Adrenal gland (tissue), 12 donors: Measurements from ENCODE around the gene ZC3H18. TPM values are rescaled to one million over a fixed set of nuclear protein-coding genes. Genes with fewer than 3 reads are reported as not detected.

Source experiments
- DNase-seq, 7 donors: peaks; one replicate each; pipeline ENCODE4 v3.0.0-alpha.2; 2019 to 2020
- H3K27ac ChIP-seq, 5 donors: fragments of 200-600 bp; sonication (generic) in 4 of 5; 1 replicate in 3 of 5; 2 replicates in 2 of 5; pipeline versions ENCODE4 v1.5.1 to v1.8.0; 2016 to 2020; ENCODE audit warnings: mild to moderate bottlenecking in 1 of 5
- H3K27me3 ChIP-seq: fragments of 200-600 bp; 2 replicates; pipeline ENCODE4 v1.8.0; 2021
- H3K36me3 ChIP-seq, 2 donors: fragments of 200-600 bp; replicated peaks in 1 of 2; 1 replicate in 1 of 2; 2 replicates in 1 of 2; pipeline versions ENCODE4 v1.5.1 to v1.8.0; 2018 to 2022
- H3K4me1 ChIP-seq, 2 donors: fragments of 200-600 bp; replicated peaks in 1 of 2; 1 replicate in 1 of 2; 2 replicates in 1 of 2; pipeline versions ENCODE4 v1.5.1 to v1.8.0; 2018 to 2021
- H3K4me3 ChIP-seq, 4 donors: fragments of 200-600 bp; sonication (generic) in 3 of 4; one replicate each; pipeline ENCODE4 v1.5.1; 2016 to 2018
- H3K9me3 ChIP-seq, 3 donors: fragments of 200-600 bp; sonication (generic) in 1 of 3; replicated peaks in 1 of 3; 1 replicate in 2 of 3; 2 replicates in 1 of 3; pipeline versions ENCODE4 v1.5.1 to v1.8.0; 2016 to 2021
- POLR2A ChIP-seq, 2 donors: fragments of 450-650 bp; IDR thresholded peaks; one replicate each; pipeline ENCODE4 v1.6.1; 2017; ENCODE audit warnings: antibody characterized with exemption in 2 of 2, mild to moderate bottlenecking in 2 of 2, moderate library complexity in 1 of 2
- WGBS, 4 donors: extraction: QIAGEN DNeasy Blood & Tissue Kit in 2 of 4; methylation state at CpG; one replicate each; pipeline versions ENCODE4 v1.1.5 to v1.1.7; 2013 to 2017; 5-methylcytosine and 5-hydroxymethylcytosine counted together
- intact Hi-C, 2 donors: fragments of 100-400 bp; cut with DNase I; formaldehyde crosslinking; loops; one replicate each; pipeline versions ENCODE4 v1.14.1 to v1.15.0; 2022 to 2023
- polyA plus RNA-seq, 3 donors: library from polyadenylated mRNA; stranded (reverse); fragments of 200-250 nt in 2 of 3; fragments of 350-450 nt in 1 of 3; fragmentation: Illumina TruSeq in 1 of 3; extraction: RNeasy Lipid Tissue Mini Kit (QIAGEN cat#74804) in 1 of 3; gene quantifications; one replicate each; pipeline ENCODE4 v1.2.3, GENCODE V29; 2013 to 2014
- total RNA-seq, 9 donors: library from RNA; depleted of rRNA in 4 of 9; stranded (reverse); fragments of >200 nt in 4 of 9; fragments of 120-200 nt in 1 of 9; fragmentation: NEBNext Ultra II Directional in 1 of 9; extraction: Animal tissue kit (Norgen Biotek cat#: 25700) in 1 of 9; gene quantifications; one replicate each; pipeline versions ENCODE4 v1.1.0 to v1.2.4, GENCODE V29; 2013 to 2023
- TF ChIP-seq, protein P1 (sequence below), 6 experiments: fragments of 450-650 bp in 4 of 6; fragments of 200-600 bp in 2 of 6; sonication (generic) in 1 of 6; IDR thresholded peaks; 1 replicate in 5 of 6; 2 replicates in 1 of 6; pipeline versions ENCODE4 v1.5.1 to v1.8.0; 2016 to 2021; ENCODE audit warnings: antibody characterized with exemption in 6 of 6, mild to moderate bottlenecking in 2 of 6, moderate library complexity in 1 of 6
- donor health status: healthy with polysubstance abuse.
- donor health status: Bipolar disorder and iron deficiency.
- donor health status: DM: yes; HTN: yes; CAD: no.
- donor health status: DM: no; HTN: no; CAD: no.
- donor health status: DM: no; HTN: no; CAD: no.
- donor health status: DM: yes; HTN: yes; CAD: no.

The ZC3H18 gene
- total and polyA plus RNA-seq, 12 donors, result 6.1 to 49.1 (median 22.9) TPM

DNA sequence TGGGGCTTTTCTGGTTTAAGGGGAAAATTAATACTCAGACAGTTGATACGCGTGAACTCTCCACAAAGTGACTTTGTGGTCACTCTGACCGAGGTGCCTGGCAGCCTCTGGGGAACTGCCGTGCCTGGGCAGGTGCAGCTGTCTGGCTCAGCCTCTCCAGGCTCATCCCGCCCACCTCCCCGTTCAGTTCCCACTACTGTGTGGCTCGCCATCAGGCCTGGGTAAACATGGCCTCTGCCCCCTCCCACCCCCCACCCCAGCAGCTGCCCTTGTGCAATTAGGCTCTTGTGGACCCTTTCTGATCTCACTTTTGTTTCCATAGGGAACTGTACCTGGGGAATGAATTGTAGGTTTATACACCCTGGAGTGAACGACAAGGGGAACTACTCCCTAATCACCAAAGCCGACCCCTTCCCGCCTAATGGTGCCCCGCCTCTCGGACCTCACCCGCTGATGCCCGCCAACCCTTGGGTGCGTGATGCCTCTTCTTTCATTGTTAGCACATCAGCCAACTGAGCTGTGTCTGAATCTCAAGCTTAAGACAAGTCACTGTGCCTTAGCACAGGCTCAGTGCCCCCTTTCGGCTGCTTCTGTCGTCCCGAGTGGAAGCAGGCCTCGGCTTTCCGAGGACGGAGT, 27.8 kb downstream of the ZC3H18 start:
- no peaks in the 10 kb centered on the region for H3K27me3 ChIP-seq
- peaks cover 0 to 40% of the 10 kb centered on the region in 2 donors for H3K36me3 ChIP-seq
- peaks cover 0 to 25% of the 10 kb centered on the region in 2 donors for H3K4me1 ChIP-seq

DNA sequence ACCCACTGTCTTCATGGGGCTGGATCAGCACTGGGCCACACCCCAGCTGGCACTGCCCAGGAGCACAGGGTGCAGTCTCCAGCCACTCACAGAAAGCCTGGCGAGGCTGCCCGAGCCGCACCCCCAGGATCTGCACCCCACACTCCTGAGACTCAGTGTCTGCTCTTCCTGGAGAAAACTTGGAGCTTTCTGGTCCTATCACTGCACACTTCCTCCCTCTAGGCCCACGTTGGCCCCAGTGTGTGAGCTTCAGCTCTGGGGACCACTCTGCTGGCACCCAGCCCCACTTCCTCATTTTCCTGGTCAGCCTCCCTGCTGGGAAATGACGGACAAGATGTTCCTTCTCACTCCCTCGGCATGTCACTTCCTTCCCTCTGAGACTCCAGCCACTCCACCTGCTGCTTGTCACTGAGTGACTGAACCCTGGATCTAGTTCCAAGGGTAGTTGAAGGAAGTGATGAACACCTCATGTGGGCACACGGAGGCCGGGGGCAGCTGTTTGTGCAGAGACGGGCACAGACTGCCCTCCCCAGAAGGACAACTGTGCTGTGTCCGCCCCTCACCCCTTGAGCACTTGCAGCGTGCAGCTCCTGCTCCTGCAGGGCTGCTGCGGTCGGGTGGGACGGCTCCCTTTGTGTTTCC, 29.0 kb downstream of the ZC3H18 start:
- Histone ChIP-seq H3K9me3 (no peaks in the 10 kb centered on the region), H3K27me3 (no peaks in the 10 kb centered on the region), H3K36me3 (peaks cover 0 to 31% of the 10 kb centered on the region in 2 donors), H3K4me3 (no peak overlapping the region), H3K27ac (peak overlapping the region; percentile 8 to 95 (median 28)), H3K4me1 (peaks cover 0 to 25% of the 10 kb centered on the region in 2 donors)
- WGBS, 4 donors, result 62 to 82% (median 70%) methylated on average over 9 to 14 of the region's 14 CpGs
- intact Hi-C loops, result no loop called here
- peak; percentile 71 to 93 (median 85) for DNase-seq
- peak in 1 of 2 donors; percentile 12 for TF ChIP-seq POLR2A (IDR thresholded peaks at IDR 0.05)
- TF ChIP-seq, protein P1, sequence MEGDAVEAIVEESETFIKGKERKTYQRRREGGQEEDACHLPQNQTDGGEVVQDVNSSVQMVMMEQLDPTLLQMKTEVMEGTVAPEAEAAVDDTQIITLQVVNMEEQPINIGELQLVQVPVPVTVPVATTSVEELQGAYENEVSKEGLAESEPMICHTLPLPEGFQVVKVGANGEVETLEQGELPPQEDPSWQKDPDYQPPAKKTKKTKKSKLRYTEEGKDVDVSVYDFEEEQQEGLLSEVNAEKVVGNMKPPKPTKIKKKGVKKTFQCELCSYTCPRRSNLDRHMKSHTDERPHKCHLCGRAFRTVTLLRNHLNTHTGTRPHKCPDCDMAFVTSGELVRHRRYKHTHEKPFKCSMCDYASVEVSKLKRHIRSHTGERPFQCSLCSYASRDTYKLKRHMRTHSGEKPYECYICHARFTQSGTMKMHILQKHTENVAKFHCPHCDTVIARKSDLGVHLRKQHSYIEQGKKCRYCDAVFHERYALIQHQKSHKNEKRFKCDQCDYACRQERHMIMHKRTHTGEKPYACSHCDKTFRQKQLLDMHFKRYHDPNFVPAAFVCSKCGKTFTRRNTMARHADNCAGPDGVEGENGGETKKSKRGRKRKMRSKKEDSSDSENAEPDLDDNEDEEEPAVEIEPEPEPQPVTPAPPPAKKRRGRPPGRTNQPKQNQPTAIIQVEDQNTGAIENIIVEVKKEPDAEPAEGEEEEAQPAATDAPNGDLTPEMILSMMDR (IDR thresholded peaks at IDR 0.05), result no peak

More for the DNA sequence above, 27.8 kb downstream of the ZC3H18 start:
- H3K4me3 ChIP-seq, result no peak overlapping the region
- WGBS, 4 donors, result 86 to 89% (median 86%) methylated on average over 21 of the region's 21 CpGs
- intact Hi-C loops, result no loop called here
- DNase-seq, result no peak
- TF ChIP-seq POLR2A (IDR thresholded peaks at IDR 0.05), result no peak
- TF ChIP-seq, protein P1 (IDR thresholded peaks at IDR 0.05), result no peak
- no peaks in the 10 kb centered on the region for H3K9me3 ChIP-seq
- peak overlapping the region in 2 of 5 donors; percentile 74 to 95 for H3K27ac ChIP-seq

DNA sequence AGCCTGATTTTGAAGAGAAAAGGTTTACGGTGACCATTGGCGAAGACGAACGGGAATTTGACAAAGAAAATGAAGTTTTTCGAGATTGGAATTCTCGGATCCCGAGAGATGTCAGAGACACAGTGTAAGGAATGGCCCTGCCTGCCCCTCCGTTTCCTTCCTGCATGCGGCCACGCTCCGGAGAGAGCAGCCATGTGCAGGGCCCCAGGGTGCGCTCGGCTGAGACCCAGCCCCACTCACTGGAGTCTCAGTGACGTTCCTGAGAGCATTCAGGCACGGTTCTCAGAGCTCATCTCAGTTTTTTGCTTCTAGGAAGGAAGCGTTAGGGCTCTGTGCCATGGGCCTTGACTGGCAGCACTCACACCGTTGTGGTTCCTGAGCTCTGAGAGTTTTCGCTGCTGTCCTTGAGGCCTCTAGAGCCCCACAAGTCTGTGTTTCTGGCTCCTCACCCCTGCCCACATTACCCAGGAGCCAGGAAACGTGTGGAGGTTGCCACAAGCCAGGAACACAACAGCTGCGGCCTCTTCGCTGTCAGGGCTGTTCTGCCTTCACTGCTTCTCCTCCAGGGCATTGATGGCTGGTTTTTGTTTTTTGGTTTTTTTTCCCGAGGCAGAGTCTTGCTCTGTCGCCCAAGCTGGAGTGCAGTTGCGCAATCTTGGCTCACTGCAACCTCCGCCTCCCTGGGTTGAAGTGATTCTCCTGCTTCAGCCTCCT, 29.8 kb downstream of the ZC3H18 start:
- peaks cover 0 to 25% of the 10 kb centered on the region in 2 donors for H3K4me1 ChIP-seq
- H3K27ac ChIP-seq, result peak overlapping the region; percentile 8 to 91 (median 28)
- no peaks in the 10 kb centered on the region for H3K9me3 ChIP-seq

DNA sequence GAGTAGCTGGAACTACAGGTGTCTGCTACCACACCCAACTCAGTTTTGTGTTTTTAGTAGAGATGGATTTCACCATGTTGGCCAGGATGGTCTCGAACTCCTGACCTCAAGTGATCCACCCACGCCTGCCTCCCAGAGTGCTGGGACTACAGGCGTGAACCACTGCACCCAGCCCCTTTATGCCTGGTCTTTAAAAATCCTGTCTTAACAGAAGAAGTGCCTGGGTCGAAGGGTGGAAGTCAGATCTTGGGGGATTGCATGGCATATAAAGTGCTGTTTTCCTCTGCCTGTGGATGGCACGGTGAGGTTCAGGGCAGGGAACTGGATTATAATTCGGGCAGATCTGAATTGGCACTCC, 30.3 kb downstream of the ZC3H18 start:
- peaks cover 0 to 41% of the 10 kb centered on the region in 2 donors for H3K36me3 ChIP-seq
- WGBS, 4 donors, result 88 to 93% (median 91%) methylated on average over 4 to 6 of the region's 6 CpGs
- intact Hi-C loops, result no loop called here
- no peaks in the 10 kb centered on the region for H3K9me3 ChIP-seq
- H3K27me3 ChIP-seq, result no peaks in the 10 kb centered on the region
- peak overlapping the region in 3 of 5 donors; percentile 28 to 91 (median 74) for H3K27ac ChIP-seq
- H3K4me3 ChIP-seq, result no peak overlapping the region
- DNase-seq, result no peak
- TF ChIP-seq, protein P1 (IDR thresholded peaks at IDR 0.05), result no peak
- no peak for TF ChIP-seq POLR2A (IDR thresholded peaks at IDR 0.05)
- H3K4me1 ChIP-seq, result peaks cover 0 to 25% of the 10 kb centered on the region in 2 donors

More for the DNA sequence above, 29.8 kb downstream of the ZC3H18 start:
- peaks cover 0 to 36% of the 10 kb centered on the region in 2 donors for H3K36me3 ChIP-seq
- H3K4me3 ChIP-seq, result no peak overlapping the region
- no peaks in the 10 kb centered on the region for H3K27me3 ChIP-seq
- DNase-seq, result peak in 3 of 7 donors; percentile 32 to 48 (median 44)
- TF ChIP-seq, protein P1 (IDR thresholded peaks at IDR 0.05), result no peak
- intact Hi-C loops, result no loop called here
- 66 to 83% (median 72%) methylated on average over 23 to 25 of the region's 25 CpGs for WGBS, 4 donors
